NCI-H146 treated with DMSO at 0.1 percent for 48 hours (cell line): ENCODE measurements around the gene PDCD10.
A peak's percentile ranks its signal among the peaks of the same experiment; 100 is the strongest.

ENCODE experiments used
- DNase-seq: peaks from one replicate; lab custom pipeline; 2025; ENCODE audit not compliant: unreplicated experiment; lab: John Stamatoyannopoulos, UW

The PDCD10 gene

GRCh38 chr3:167734498-167735232 is at the start of gene PDCD10:
PDCD10 (minus strand) TSS chr3:167734892; CDS start chr3:167720157, 14,735 bp downstream.
- DNase-seq, result peak; percentile 100

DNA sequence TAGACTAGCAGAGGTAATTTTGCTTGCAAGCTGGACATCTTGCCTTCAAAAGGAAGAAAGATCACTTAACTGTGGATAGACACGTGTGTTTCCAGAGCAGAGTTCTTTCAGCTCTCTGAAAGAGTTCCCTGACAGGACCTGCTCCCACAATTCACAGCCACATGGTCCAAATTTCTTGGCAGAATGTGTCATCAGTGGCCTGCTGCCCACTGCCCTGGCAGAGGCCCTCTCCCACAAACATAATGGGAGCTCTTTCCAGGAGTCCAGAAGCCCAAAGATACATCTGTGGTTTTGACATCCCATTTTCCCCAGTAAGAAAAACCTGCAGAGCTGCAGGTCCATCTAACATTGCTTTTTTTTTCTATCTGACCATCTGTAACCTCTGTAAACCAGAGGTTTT is 49.1 kb upstream of the PDCD10 start:
- no peak for DNase-seq

DNA sequence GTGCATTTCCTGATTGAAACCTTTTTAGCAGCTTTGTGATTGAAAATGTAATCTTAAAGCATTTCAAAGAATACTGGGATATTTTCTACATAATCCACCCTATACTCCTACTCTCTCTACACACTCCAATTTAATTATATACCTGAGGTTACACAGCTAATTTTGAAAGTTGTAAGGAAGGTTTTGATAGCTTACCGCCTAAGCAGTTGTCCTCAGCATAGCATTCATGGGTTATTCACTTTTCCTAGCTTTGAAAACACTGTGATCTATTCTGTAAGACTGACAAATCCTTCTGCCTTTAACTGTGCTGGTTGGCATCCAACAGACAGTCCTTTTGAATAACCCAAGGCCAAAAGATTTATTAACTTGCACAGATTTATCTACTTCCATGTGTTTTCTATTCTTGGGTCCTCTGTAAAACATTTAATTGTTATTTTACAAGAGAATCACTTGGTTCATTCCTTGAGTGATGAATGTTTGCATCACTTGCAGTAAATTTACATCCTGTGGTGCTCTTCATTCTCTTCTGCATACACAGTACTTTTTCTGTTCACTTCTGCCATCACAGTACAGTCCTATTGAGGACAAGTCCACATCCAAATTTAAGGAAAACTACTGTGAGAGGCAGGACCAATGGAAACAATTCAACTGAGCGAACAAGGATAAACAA is 45.7 kb upstream of the PDCD10 start:
- no peak for DNase-seq

DNA sequence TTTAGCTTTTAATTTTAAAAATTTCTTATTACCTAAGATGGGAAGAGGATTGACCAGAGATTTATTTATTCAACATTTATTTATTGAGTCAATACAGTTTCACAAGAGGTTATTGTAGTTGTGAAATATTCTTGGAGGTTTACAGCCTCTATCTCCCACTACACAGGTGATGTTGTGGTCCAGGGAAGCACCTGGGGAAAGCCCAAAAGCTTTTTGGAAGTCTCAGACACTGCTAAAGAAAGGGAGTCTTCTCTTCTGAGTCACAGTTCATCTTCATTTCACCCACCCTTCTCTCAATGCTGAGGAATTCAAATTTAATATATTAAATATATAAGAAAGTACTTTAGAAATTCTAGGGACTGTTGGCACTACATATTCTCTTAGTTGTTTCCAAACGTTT is 42.7 kb upstream of the PDCD10 start:
- DNase-seq, result no peak

GRCh38 chr3:167776066-167776685 is 41.5 kb upstream of the PDCD10 start:
- no peak for DNase-seq

- DNase-seq, result no peak
Measured at GRCh38 chr3:167773584-167773983, 38.9 kb upstream of the PDCD10 start.

DNA sequence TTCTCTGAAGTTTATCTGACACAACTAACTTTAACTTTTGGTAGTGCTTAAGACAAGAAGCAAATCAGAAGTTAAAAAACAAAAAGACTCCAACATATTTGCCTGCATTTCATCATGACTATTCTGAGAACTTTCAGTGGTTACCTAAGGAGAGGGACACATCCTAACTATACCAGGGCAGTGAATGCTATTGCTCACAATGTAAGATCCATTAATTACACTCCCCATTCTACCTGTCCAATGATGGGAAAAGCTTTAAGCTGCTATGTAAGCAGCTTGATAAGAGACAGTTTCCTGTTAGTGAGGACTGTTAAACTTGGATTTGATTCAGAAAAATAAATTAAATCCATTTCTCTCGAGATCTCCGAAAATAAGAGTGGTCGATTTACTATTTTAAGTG is 38.3 kb upstream of the PDCD10 start:
- no peak for DNase-seq

GRCh38 chr3:167762296-167762695 is 27.6 kb upstream of the PDCD10 start:
- DNase-seq, result no peak

DNA sequence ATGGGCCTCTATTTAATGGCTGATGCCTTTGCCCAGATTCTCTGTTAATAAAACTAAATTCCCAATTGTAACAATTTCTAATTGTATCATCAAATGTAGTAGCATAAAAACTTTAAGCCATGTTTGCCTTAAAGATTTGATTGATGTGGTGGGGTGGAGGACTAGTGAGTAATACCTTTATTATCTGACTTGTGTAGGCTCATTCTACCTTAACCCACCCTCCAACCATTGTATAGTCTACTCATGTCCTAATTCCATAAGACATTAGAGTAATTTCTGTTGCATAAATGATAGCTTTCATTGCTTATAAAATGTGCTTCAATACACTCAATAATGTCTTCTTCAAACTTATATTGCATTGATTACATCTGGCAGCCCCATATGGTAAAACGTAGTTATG is 26.6 kb upstream of the PDCD10 start:
- DNase-seq, result no peak

DNA sequence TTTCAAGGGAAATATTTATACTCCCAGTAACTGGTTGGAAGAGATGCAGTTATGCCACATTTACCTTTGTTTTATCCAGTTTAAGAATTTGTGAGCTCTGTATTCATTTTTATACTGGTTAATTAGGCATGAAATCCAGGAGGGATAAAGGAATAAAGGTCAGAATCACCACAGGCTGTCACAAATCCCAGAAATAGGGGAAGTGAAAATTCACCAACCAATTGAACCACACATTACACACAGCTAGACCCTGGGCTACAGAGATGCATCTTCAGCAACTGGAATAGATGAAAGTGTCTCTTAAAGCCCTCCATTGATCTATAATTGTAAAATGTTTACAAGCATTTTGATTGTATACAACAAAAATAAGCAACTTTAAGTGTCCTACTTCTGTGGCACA is 19.4 kb upstream of the PDCD10 start:
- DNase-seq, result no peak

DNA sequence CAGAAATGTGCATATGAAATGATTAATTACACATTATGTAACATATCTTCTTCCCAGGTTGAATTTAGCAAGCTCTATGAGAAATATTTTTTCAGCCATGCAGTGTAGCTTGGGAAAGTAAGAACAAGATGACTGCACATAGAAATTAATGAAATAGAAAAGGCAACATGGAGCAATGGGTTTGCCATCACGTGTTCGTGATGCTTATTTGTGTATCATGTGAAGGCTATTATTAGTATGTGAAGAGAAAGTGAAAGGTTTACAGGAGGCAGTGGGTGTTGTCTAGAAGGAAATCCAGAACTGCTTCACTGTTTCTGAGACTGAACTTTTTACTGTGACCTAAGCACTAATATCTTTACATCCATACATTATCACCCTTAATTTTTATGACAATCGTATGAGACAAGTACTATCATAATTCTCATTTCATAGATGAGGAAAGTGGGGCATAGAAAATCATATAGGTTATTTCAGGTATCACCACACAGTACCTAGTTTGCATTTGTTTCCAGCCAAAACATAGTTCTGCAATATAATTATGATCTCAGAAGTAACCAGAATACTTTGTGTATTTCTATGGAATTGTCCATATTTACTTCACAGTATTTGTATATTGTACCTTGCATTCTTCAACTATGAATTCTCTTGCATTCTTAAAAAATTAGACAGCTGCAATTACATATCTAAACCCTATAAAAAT is 15.7 kb upstream of the PDCD10 start:
- DNase-seq, result no peak

DNA sequence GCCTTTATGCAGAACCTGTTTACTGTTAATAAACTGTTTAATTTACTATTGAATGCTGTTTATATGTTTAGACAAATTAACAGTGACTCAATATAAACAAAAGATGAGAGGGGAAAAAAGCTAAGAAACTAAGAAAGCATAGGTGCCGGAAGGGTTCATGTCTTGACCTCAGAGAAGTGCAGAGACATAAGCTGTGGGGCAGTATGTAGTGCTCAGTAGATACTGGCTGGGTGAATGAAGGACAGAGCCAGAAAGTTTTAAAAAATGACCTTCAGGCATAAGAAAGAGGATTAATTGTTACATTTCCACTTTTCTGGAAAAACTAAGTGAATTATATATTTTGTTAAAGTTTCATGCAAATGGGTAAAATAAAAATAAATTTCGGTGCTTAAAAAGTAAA is 15.0 kb upstream of the PDCD10 start:
- no peak for DNase-seq

GRCh38 chr3:167749209-167749608 is 14.5 kb upstream of the PDCD10 start:
- no peak for DNase-seq

DNA sequence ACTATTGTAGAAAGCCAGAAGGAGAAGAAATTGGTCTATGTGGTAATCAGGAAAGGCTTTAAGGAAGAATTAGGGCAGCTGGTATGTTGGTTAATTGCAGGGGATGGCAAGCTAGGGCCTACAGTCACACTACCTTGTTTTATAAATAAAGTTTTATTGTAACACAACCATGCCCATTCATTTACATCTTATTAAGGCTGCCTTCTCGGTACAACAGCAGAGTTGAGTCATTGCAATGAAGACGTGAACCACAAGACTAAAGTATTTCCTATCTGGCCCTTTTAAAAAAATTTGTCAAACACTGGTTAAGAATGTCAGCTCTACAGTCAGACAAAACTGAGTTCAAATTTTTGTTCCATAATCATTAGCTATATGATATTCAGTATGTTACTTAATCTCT is 9.1 kb upstream of the PDCD10 start:
- no peak for DNase-seq

- no peak for DNase-seq
Measured at GRCh38 chr3:167742338-167742737, 7.6 kb upstream of the PDCD10 start.

GRCh38 chr3:167740961-167741587 is 6.4 kb upstream of the PDCD10 start:
- no peak for DNase-seq

DNA sequence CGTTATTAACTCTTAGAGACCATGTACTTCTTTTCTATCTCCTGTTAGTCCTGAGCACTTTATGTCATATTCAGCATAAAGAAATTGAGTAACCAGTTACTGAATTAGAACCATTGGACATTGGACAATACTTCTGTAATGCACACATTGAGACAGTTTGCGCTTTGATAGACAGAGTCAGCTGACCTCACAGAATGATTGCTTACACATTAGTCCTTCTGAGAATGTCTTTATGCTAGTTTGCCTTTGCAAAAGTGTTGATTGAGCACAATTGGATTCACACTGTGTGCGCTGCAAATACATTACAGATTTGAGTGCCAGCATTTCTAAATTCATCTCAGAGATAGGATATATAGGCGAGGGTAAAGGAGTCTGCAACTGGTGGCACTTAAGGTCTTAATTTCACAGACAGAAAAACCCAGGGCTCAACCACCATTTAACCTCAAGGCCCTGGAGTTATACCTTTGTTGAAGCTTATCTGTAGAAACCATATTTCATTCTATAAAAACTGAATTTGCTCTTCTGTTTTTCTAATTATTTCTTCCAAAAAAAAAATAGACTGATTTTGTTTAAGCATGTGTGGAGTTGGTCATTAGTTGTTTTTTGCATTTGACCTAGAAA is 4.6 kb upstream of the PDCD10 start:
- no peak for DNase-seq

DNA sequence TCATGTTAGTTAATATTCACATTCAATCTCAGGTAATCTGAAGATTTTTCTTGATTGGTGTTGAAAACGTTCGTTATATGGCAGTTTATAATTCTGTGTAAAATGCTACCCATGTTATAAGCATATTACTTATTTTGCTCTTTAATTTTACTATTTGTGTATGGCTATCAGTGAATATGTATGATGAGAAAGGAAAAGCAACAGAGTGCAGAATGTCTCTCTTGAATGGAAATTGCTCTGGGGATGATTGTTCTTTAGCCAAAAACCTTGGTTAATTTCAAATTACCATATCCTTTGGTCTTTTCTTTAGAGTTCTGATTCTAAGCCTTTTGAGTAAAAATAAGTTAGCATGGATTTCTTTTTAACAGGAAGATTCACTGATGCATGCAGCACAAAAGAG is 3.3 kb upstream of the PDCD10 start:
- DNase-seq, result no peak

DNA sequence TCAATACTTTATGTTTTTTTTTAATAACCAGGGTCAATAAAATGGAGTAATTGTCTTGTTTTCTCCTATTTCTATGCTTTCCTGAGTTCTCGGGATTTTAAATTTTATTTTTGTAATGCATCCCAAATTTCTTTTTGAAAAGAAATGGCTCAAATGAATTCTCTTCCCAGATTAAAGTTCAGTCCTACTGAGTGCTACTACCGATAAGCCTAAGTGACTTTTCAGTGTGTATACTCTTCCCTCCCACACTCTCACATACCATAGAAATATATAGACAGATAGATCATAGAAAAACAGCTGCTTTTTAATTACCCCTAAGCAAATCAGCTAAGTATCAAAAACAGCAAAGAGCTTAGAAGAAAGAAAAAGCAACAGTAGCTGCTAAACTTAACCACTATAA is 2.3 kb upstream of the PDCD10 start:
- no peak for DNase-seq

DNA sequence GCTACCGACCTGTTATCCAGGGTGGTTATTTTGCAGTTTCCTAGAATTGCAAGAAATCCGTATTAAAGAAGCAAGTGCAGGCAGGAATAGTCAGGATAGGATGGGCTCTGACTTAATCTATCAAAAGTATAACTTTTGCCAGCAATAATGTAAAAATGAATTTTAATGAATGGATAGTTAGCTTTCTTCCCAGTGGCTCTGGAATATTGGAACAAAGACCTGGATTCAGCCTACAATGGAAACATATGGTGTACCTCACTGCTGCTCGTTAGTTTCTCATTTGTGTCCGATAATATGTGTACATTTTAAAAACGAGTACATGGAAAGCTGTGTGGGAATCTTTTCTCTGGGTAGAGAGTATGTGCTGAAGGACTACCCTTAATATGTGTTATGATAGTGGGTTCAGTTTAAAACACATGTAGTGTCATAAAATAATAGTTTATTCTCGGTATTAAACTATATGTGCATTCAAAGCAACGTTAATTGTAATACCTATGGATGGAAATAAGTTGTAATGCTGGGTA is 1.6 kb upstream of the PDCD10 start:
- no peak for DNase-seq
